ENCODE results near the gene ATP5F1E. TPM values are rescaled to one million over a fixed set of nuclear protein-coding genes. Genes with fewer than 3 reads are reported as not detected.

The ATP5F1E gene
- total RNA-seq, 1 donor from 2014 or later = 33.8 TPM

GRCh38 chr20:59001449-59002171 is 30.5 kb downstream of the ATP5F1E start:
- TF ChIP-seq CTCF (IDR thresholded peaks at IDR 0.05; ENCODE audit: insufficient read depth, low read length, poor library complexity, severe bottlenecking) = no peak
- DNase-seq (ENCODE audit: low read depth) = no peak
- no peak overlapping the region for H3K4me3 ChIP-seq (ENCODE audit: low read depth, low read length)
- H3K27me3 ChIP-seq (ENCODE audit: control insufficient read depth, insufficient read depth, low read length) = no peaks in the 10 kb centered on the region
- peaks cover 1% of the 10 kb centered on the region for H3K36me3 ChIP-seq (ENCODE audit: control insufficient read depth, insufficient read depth, low read length)

GRCh38 chr20:59001068-59001448 is 31.1 kb downstream of the ATP5F1E start:
- H3K36me3 ChIP-seq (ENCODE audit: control insufficient read depth, insufficient read depth, low read length) = peaks cover 3% of the 10 kb centered on the region
- no peaks in the 10 kb centered on the region for H3K27me3 ChIP-seq (ENCODE audit: control insufficient read depth, insufficient read depth, low read length)
- DNase-seq (ENCODE audit: low read depth) = no peak
- TF ChIP-seq CTCF (IDR thresholded peaks at IDR 0.05; ENCODE audit: insufficient read depth, low read length, poor library complexity, severe bottlenecking) = no peak
- no peak overlapping the region for H3K4me3 ChIP-seq (ENCODE audit: low read depth, low read length)

- no peak for TF ChIP-seq CTCF (IDR thresholded peaks at IDR 0.05; ENCODE audit: insufficient read depth, low read length, poor library complexity, severe bottlenecking)
- H3K4me3 ChIP-seq (ENCODE audit: low read depth, low read length) = no peak overlapping the region
Observed at GRCh38 chr20:59000326-59000725, 31.8 kb downstream of the ATP5F1E start.

GRCh38 chr20:58998656-58999055 is 33.5 kb downstream of the ATP5F1E start:
- DNase-seq (ENCODE audit: low read depth) = no peak
- no peak overlapping the region for H3K4me3 ChIP-seq (ENCODE audit: low read depth, low read length)
- TF ChIP-seq CTCF (IDR thresholded peaks at IDR 0.05; ENCODE audit: insufficient read depth, low read length, poor library complexity, severe bottlenecking) = no peak
- H3K27me3 ChIP-seq (ENCODE audit: control insufficient read depth, insufficient read depth, low read length) = no peaks in the 10 kb centered on the region
- H3K36me3 ChIP-seq (ENCODE audit: control insufficient read depth, insufficient read depth, low read length) = peaks cover 3% of the 10 kb centered on the region

More at GRCh38 chr20:59000326-59000725, 31.8 kb downstream of the ATP5F1E start:
- H3K36me3 ChIP-seq (ENCODE audit: control insufficient read depth, insufficient read depth, low read length) = peaks cover 3% of the 10 kb centered on the region
- no peak for DNase-seq (ENCODE audit: low read depth)
- no peaks in the 10 kb centered on the region for H3K27me3 ChIP-seq (ENCODE audit: control insufficient read depth, insufficient read depth, low read length)

- no peak for DNase-seq (ENCODE audit: low read depth)
- H3K4me3 ChIP-seq (ENCODE audit: low read depth, low read length) = no peak overlapping the region
- H3K36me3 ChIP-seq (ENCODE audit: control insufficient read depth, insufficient read depth, low read length) = peaks cover 4% of the 10 kb centered on the region
- TF ChIP-seq CTCF (IDR thresholded peaks at IDR 0.05; ENCODE audit: insufficient read depth, low read length, poor library complexity, severe bottlenecking) = no peak
- H3K27me3 ChIP-seq (ENCODE audit: control insufficient read depth, insufficient read depth, low read length) = no peaks in the 10 kb centered on the region
Observed at GRCh38 chr20:58997141-58997770, 34.9 kb downstream of the ATP5F1E start.
